Liver (tissue), 9 donors: ENCODE results near the gene SLFN14. TPM values are rescaled to one million over a fixed set of nuclear protein-coding genes. Genes with fewer than 3 reads are reported as not detected.

ENCODE experiments used
- DNase-seq: peaks from one replicate; pipeline ENCODE4 v3.0.0-alpha.2; 2017; ENCODE audit warnings: low spot score
- H3K27ac ChIP-seq, 2 donors: one replicate each; pipeline ENCODE4 v1.7.0; 2013; ENCODE audit warnings: inconsistent platforms in 2 of 2, low read length in 2 of 2, control low read depth in 1 of 2, low read depth in 1 of 2, mild to moderate bottlenecking in 1 of 2
- H3K27me3 ChIP-seq, 4 donors: one replicate each; pipeline versions ENCODE4 v1.6.1 to v1.7.0; 2013; ENCODE audit warnings: low read length in 3 of 4, inconsistent platforms in 1 of 4, mild to moderate bottlenecking in 1 of 4, moderate library complexity in 1 of 4; ENCODE audit not compliant: control insufficient read depth in 4 of 4, insufficient read depth in 4 of 4
- H3K36me3 ChIP-seq, 4 donors: one replicate each; pipeline versions ENCODE4 v1.6.1 to v1.7.0; 2013; ENCODE audit warnings: low read length in 3 of 4, mild to moderate bottlenecking in 3 of 4, low read depth in 1 of 4, moderate library complexity in 1 of 4; ENCODE audit not compliant: control insufficient read depth in 4 of 4, insufficient read depth in 3 of 4
- H3K4me1 ChIP-seq, 4 donors: one replicate each; pipeline versions ENCODE4 v1.6.1 to v1.7.0; 2013; ENCODE audit warnings: low read length in 3 of 4, mild to moderate bottlenecking in 3 of 4, moderate library complexity in 1 of 4; ENCODE audit not compliant: control insufficient read depth in 4 of 4, insufficient read depth in 4 of 4
- H3K4me3 ChIP-seq, 3 donors: one replicate each; pipeline versions ENCODE4 v1.6.1 to v1.7.0; 2013; ENCODE audit warnings: low read length in 3 of 3, control low read depth in 1 of 3, low read depth in 1 of 3, mild to moderate bottlenecking in 1 of 3
- H3K9ac ChIP-seq, 2 donors: one replicate each; pipeline ENCODE4 v1.7.0; 2013; ENCODE audit warnings: low read length in 2 of 2, mild to moderate bottlenecking in 2 of 2, moderate library complexity in 2 of 2, control low read depth in 1 of 2, low read depth in 1 of 2
- H3K9me3 ChIP-seq, 4 donors: one replicate each; pipeline versions ENCODE4 v1.6.1 to v1.7.0; 2013; ENCODE audit warnings: low read length in 3 of 4; ENCODE audit not compliant: control insufficient read depth in 4 of 4
- ATF3 ChIP-seq: IDR thresholded peaks from 2 replicates; pipeline ENCODE4 v1.6.1; 2016; ENCODE audit warnings: antibody characterized with exemption
- CTCF ChIP-seq: fragments of 150-350 bp; IDR thresholded peaks from 2 replicates; pipeline ENCODE4 v1.5.1; 2017; ENCODE audit warnings: improper control_type of control experiment, low read depth, low read length; ENCODE audit not compliant: missing input control
- EGR1 ChIP-seq, 2 donors: IDR thresholded peaks; 2 replicates each; pipeline ENCODE4 v1.6.1; 2016 to 2018; ENCODE audit warnings: antibody characterized with exemption in 2 of 2, low read depth in 2 of 2
- FOXA1 ChIP-seq: IDR thresholded peaks from 2 replicates; pipeline ENCODE4 v1.6.1; 2016; ENCODE audit warnings: antibody characterized with exemption
- HNF4A ChIP-seq, 2 donors: conservative IDR thresholded peaks; 2 replicates each; pipeline ENCODE4 v1.6.1; 2016; ENCODE audit warnings: antibody characterized with exemption in 2 of 2, mild to moderate bottlenecking in 2 of 2
- HNF4G ChIP-seq: IDR thresholded peaks from 2 replicates; pipeline ENCODE4 v1.6.1; 2016; ENCODE audit warnings: antibody characterized with exemption
- JUND ChIP-seq, 2 donors: IDR thresholded peaks; 2 replicates each; pipeline ENCODE4 v1.6.1; 2016; ENCODE audit warnings: antibody characterized with exemption in 2 of 2
- MAX ChIP-seq: IDR thresholded peaks from 2 replicates; pipeline ENCODE4 v1.6.1; 2016; ENCODE audit warnings: antibody characterized with exemption
- NR2F2 ChIP-seq: IDR thresholded peaks from 2 replicates; pipeline ENCODE4 v1.6.1; 2016; ENCODE audit warnings: antibody characterized with exemption
- RAD21 ChIP-seq, 2 donors: IDR thresholded peaks; 2 replicates each; pipeline ENCODE4 v1.6.1; 2016; ENCODE audit warnings: antibody characterized with exemption in 2 of 2, mild to moderate bottlenecking in 2 of 2
- REST ChIP-seq: IDR thresholded peaks from 2 replicates; pipeline ENCODE4 v1.6.1; 2016; ENCODE audit warnings: antibody characterized with exemption, mild to moderate bottlenecking
- TAF1 ChIP-seq: conservative IDR thresholded peaks from 2 replicates; pipeline ENCODE4 v1.6.1; 2016; ENCODE audit warnings: antibody characterized with exemption, mild to moderate bottlenecking
- ZBTB33 ChIP-seq: IDR thresholded peaks from 2 replicates; pipeline ENCODE4 v1.6.1; 2016; ENCODE audit warnings: antibody characterized with exemption
- WGBS: extraction: QIAGEN DNeasy Blood & Tissue Kit; methylation state at CpG from one replicate; pipeline ENCODE4 v1.1.7; 2013; 5-methylcytosine and 5-hydroxymethylcytosine counted together
- polyA plus RNA-seq, 2 donors: library from polyadenylated mRNA; stranded (reverse) in 1 of 2; unstranded in 1 of 2; fragments of 200-250 nt in 1 of 2; fragments of >200 nt in 1 of 2; fragmentation: Nextera tagmentation in 1 of 2; extraction: Ambion mirVana in 1 of 2; gene quantifications; one replicate each; pipeline versions ENCODE4 v1.2.1 to v1.2.3, GENCODE V29; 2013 to 2015
- total RNA-seq, 2 donors: library from RNA; depleted of rRNA; stranded (reverse); fragments of >200 nt; gene quantifications; one replicate each; pipeline ENCODE4 v1.2.3, GENCODE V29; 2014
- donor health status: healthy.
- donor health status: healthy.
- donor health status: healthy.
- donor health status: healthy.
- donor health status: healthy.

SLFN14 gene
- total and polyA plus RNA-seq, 4 donors = under 0.01 to 23.7 TPM; not detected in 2

- WGBS = 81% methylated on average over 12 of the region's 12 CpGs
- DNase-seq = no peak
- Histone ChIP-seq H3K9me3 (no peaks in the 10 kb centered on the region), H3K27me3 (no peaks in the 10 kb centered on the region), H3K27ac (no peak overlapping the region), H3K9ac (no peak overlapping the region), H3K4me3 (peak overlapping the region in 1 of 3 donors; percentile 74), H3K36me3 (no peaks in the 10 kb centered on the region), H3K4me1 (peaks cover 1 to 21% (median 10%) of the 10 kb centered on the region in 4 donors)
- TF ChIP-seq MAX (no peak), TAF1 (no peak), JUND (IDR thresholded peaks at IDR 0.05) (no peak), EGR1 (IDR thresholded peaks at IDR 0.05; ENCODE audit: low read depth in 2 of 2) (no peak), FOXA1 (no peak), ZBTB33 (no peak), REST (no peak), HNF4A (conservative IDR thresholded peaks at IDR 0.05) (no peak), HNF4G (no peak), NR2F2 (no peak)
Measured at GRCh38 chr17:35588196-35588920, 27.7 kb upstream of the SLFN14 start.

GRCh38 chr17:35587074-35587961 lies 26.7 kb upstream of the SLFN14 start, which contains the start of gene AP2B1:
TSS of gene AP2B1 (plus strand) at chr17:35587322. CDS start at chr17:35594031, 6,709 bp downstream.
- H3K27me3 ChIP-seq = no peaks in the 10 kb centered on the region
- no peaks in the 10 kb centered on the region for H3K9me3 ChIP-seq
- under 1% methylated on average over 50 of the region's 50 CpGs for WGBS
- peaks cover 1 to 21% (median 10%) of the 10 kb centered on the region in 4 donors for H3K4me1 ChIP-seq
- peak within 1 kb of the TSS; percentile 76 to 81 for H3K27ac ChIP-seq
- no peaks in the 10 kb centered on the region for H3K36me3 ChIP-seq
- H3K9ac ChIP-seq = peak within 1 kb of the TSS; percentile 76 to 88
- peak within 1 kb of the TSS; percentile 74 to 97 (median 94) for H3K4me3 ChIP-seq
- DNase-seq = peak; percentile 99
- TF ChIP-seq HNF4A (conservative IDR thresholded peaks at IDR 0.05) (no peak), ZBTB33 (no peak), MAX (peak; percentile 43), CTCF (no peak), RAD21 (IDR thresholded peaks at IDR 0.05) (peak in 1 of 2 donors; percentile 15), REST (no peak), ATF3 (peak; percentile 80), EGR1 (IDR thresholded peaks at IDR 0.05; ENCODE audit: low read depth in 2 of 2) (peak; percentile 55 to 79), JUND (IDR thresholded peaks at IDR 0.05) (peak in 1 of 2 donors; percentile 81), FOXA1 (no peak), NR2F2 (peak; percentile 57), HNF4G (no peak)
